GM12878 (cell line): ENCODE data around the gene MYF6. TPM values are rescaled to one million over a fixed set of nuclear protein-coding genes. Genes with fewer than 3 reads are reported as not detected.

Experiments
- ATAC-seq: fragments of 200-7000 bp; cut with Tn5 transposase; 3 replicates; pipeline ENCODE4 v1.9.1; 2020; ENCODE audit warnings: mild to moderate bottlenecking, moderate library complexity
- BruUV-seq: library from RNA; stranded (reverse); fragments of 400-500 nt; replicated peaks from 2 replicates; lab custom pipeline; 2021; lab: Mats Ljungman, UMichigan
- CTCF ChIA-PET: fragments of 300-600 bp; sonication (Branson Sonifier 250); formaldehyde crosslinking; extraction: SDS; loops from one replicate; lab custom pipeline; 2021; ENCODE audit warnings: inconsistent platforms; lab: Yijun Ruan, JAX
- POLR2A ChIA-PET: fragments of 350-600 bp; formaldehyde crosslinking; extraction: SDS; loops from one replicate; lab custom pipeline; 2021; ENCODE audit warnings: inconsistent platforms; lab: Charles Lee
- RAD21 ChIA-PET: fragments of 300-600 bp; sonication (Branson Sonifier 250); formaldehyde crosslinking; loops from one replicate; lab custom pipeline; 2023; ENCODE audit warnings: antibody characterized with exemption; ENCODE audit not compliant: unreplicated experiment; lab: Charles Lee
- SMC1A ChIA-PET: fragments of 300-600 bp; sonication (Branson Sonifier 250); formaldehyde crosslinking; loops from one replicate; lab custom pipeline; 2023; ENCODE audit not compliant: unreplicated experiment, uncharacterized antibody; lab: Charles Lee
- DNase-seq: peaks from one replicate; pipeline ENCODE4 v3.0.0-alpha.2; 2011; ENCODE audit warnings: low read depth, low spot score
- FAIRE-seq: peaks from 3 replicates; lab custom pipeline; 2011; peaks lifted over from hg19 to GRCh38; lab: Jason Lieb, UNC
- H2AFZ ChIP-seq: 2 replicates; pipeline ENCODE4 v1.6.0; 2011; ENCODE audit warnings: low read depth, low read length, control low read depth; ENCODE audit not compliant: control insufficient read depth
- H3K27ac ChIP-seq: 2 replicates; pipeline ENCODE4 v1.5.1; 2011; ENCODE audit warnings: control low read depth; ENCODE audit not compliant: control insufficient read depth, insufficient read depth
- H3K27me3 ChIP-seq, 2 experiments: replicated peaks in 1 of 2; 2 replicates each; pipeline versions ENCODE4 v1.6.0 to v1.6.1; 2011; ENCODE audit warnings: low read length in 1 of 2; ENCODE audit not compliant: control insufficient read depth in 2 of 2, insufficient read depth in 2 of 2
- H3K36me3 ChIP-seq, 2 experiments: 2 replicates each; pipeline ENCODE4 v1.5.1; 2011; ENCODE audit warnings: low read length in 1 of 2; ENCODE audit not compliant: control insufficient read depth in 2 of 2, insufficient read depth in 2 of 2
- H3K4me1 ChIP-seq: 2 replicates; pipeline ENCODE4 v1.6.1; 2011; ENCODE audit warnings: mild to moderate bottlenecking, low read length, moderate library complexity, mixed read lengths; ENCODE audit not compliant: control insufficient read depth, insufficient read depth
- H3K4me2 ChIP-seq: 2 replicates; pipeline ENCODE4 v1.6.0; 2011; ENCODE audit warnings: control low read depth; ENCODE audit not compliant: control insufficient read depth, insufficient read depth
- H3K4me3 ChIP-seq: fragments of 200-600 bp; sonication (generic); 2 replicates; pipeline ENCODE4 v1.5.1; 2016
- H3K79me2 ChIP-seq: 2 replicates; pipeline ENCODE4 v1.6.0; 2011; ENCODE audit warnings: low read length; ENCODE audit not compliant: control insufficient read depth, insufficient read depth
- H3K9ac ChIP-seq: 2 replicates; pipeline ENCODE4 v1.8.0; 2011; ENCODE audit warnings: low read length, control low read depth, mixed read lengths; ENCODE audit not compliant: control insufficient read depth, insufficient read depth
- H3K9me3 ChIP-seq: replicated peaks from 3 replicates; pipeline ENCODE4 v1.5.1; 2011; ENCODE audit warnings: mild to moderate bottlenecking, low read length; ENCODE audit not compliant: control insufficient read depth, insufficient read depth
- H4K20me1 ChIP-seq: 2 replicates; pipeline ENCODE4 v1.6.0; 2011; ENCODE audit not compliant: control insufficient read depth, insufficient read depth
- MYB ChIP-seq: fragments of 150-350 bp; IDR thresholded peaks from 2 replicates; pipeline ENCODE4 v1.6.1; 2014; ENCODE audit warnings: mild to moderate bottlenecking, low read depth, low read length, borderline replicate concordance
- POU2F2 ChIP-seq: IDR thresholded peaks from 3 replicates; pipeline ENCODE4 v1.6.1; 2011; ENCODE audit warnings: low read depth, mild to moderate bottlenecking, low read length, borderline replicate concordance
- RAD51 ChIP-seq: fragments of 450-650 bp; IDR thresholded peaks from 2 replicates; pipeline ENCODE4 v1.6.1; 2016; ENCODE audit warnings: moderate library complexity, mild to moderate bottlenecking, inconsistent platforms
- SMARCA5 ChIP-seq: fragments of 450-650 bp; IDR thresholded peaks from 2 replicates; pipeline ENCODE4 v1.6.1; 2017; ENCODE audit warnings: mild to moderate bottlenecking
- in situ Hi-C: fragments of 300-500 bp; cut with MboI; formaldehyde crosslinking; loops from 9 replicates; pipeline ENCODE4 v1.14.3; 2018; ENCODE audit warnings: mixed read lengths
- intact Hi-C: fragments of 100-400 bp; cut with micrococcal nuclease; formaldehyde crosslinking; loops from one replicate; pipeline ENCODE4 v1.14.2; 2022; ENCODE audit not compliant: unreplicated experiment
- polyA plus RNA-seq, 11 experiments: library from polyadenylated mRNA; depleted of rRNA in 4 of 11; unstranded in 6 of 11; stranded (reverse) in 5 of 11; fragments of >200 nt; fragmentation: Nextera tagmentation in 4 of 11; fragmentation: Illumina TruSeq in 1 of 11; extraction: Ambion mirVana in 4 of 11; extraction: Trizol in 1 of 11; gene quantifications; 1 replicate in 1 of 11; 2 replicates in 10 of 11; pipeline versions ENCODE4 v1.2.1 to v1.2.3, GENCODE V29; 2011 to 2016; ENCODE audit warnings: inconsistent platforms in 2 of 11, missing spikeins in 2 of 11, low read depth in 1 of 11
- total RNA-seq, 4 experiments: library from RNA; depleted of rRNA in 3 of 4; stranded (reverse); fragments of >200 nt in 3 of 4; fragmentation: Illumina TruSeq in 1 of 4; extraction: Trizol in 1 of 4; gene quantifications; 2 replicates each; pipeline versions ENCODE4 v1.2.1 to v1.2.3, GENCODE V29; 2013 to 2021
- TF ChIP-seq, protein P1 (sequence below): IDR thresholded peaks from 2 replicates; pipeline ENCODE4 v1.6.1; 2012; ENCODE audit warnings: low read depth, low read length, improper control_type of control experiment
- TF ChIP-seq, protein P2 (sequence below): IDR thresholded peaks from 2 replicates; pipeline ENCODE4 v1.6.1; 2011; ENCODE audit warnings: low read depth, mild to moderate bottlenecking, low read length, moderate library complexity, borderline replicate concordance; ENCODE audit errors: extremely low read depth

The MYF6 gene
- total and polyA plus RNA-seq, 10 of the 15 experiments (the other 5 are each of a cell fraction or from before 2014, with no cell fraction given), result not detected

DNA sequence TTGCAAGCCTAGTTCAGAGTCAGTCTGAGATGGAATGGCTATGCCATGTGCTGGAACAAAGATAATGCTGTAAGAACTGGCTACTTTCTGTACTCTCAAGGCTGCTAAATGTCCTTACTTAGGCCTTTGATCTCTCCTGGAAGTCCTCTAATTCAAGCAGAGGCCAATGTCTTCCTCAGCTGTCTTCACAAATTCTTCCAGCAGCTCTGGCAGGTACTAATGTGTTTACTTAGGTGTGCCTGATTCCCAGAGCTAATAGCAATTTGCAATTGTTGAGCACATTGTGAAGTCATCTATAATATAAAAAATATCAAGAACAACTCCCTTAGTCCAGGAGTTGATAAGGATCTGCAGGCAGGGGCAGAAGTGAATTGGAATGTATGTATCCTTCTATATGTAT lies 5.4 kb downstream of the MYF6 start:
- in situ Hi-C loops, result no loop called here
- TF ChIP-seq, protein P1, sequence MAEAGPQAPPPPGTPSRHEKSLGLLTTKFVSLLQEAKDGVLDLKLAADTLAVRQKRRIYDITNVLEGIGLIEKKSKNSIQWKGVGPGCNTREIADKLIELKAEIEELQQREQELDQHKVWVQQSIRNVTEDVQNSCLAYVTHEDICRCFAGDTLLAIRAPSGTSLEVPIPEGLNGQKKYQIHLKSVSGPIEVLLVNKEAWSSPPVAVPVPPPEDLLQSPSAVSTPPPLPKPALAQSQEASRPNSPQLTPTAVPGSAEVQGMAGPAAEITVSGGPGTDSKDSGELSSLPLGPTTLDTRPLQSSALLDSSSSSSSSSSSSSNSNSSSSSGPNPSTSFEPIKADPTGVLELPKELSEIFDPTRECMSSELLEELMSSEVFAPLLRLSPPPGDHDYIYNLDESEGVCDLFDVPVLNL, result no peak
- TF ChIP-seq, protein P2, sequence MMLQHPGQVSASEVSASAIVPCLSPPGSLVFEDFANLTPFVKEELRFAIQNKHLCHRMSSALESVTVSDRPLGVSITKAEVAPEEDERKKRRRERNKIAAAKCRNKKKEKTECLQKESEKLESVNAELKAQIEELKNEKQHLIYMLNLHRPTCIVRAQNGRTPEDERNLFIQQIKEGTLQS, result no peak
- TF ChIP-seq MYB, result no peak
- TF ChIP-seq SMARCA5, result no peak
- no peak for TF ChIP-seq RAD51
- TF ChIP-seq POU2F2, result no peak
- TF ChIP-seq, all 136 proteins: peak for 0
- BruUV-seq, result no TSS peak
- ATAC-seq (no peak), DNase-seq (no peak), FAIRE-seq (no peak)
- H3K27me3 ChIP-seq, result peaks cover 10 to 24% of the 10 kb centered on the region in 2 experiments
- no peaks in the 10 kb centered on the region for H3K9me3 ChIP-seq
- no peaks in the 10 kb centered on the region for H3K4me1 ChIP-seq
- no peak overlapping the region for H3K4me3 ChIP-seq
- CTCF ChIA-PET, result interaction anchor here (1.0 to 1.2 kb wide), 2 partner anchors 10 to 50 kb away, joined by 3 read pairs; no protein-coding TSS in a partner anchor
- H4K20me1 ChIP-seq, result no peaks in the 10 kb centered on the region
- H3K27ac ChIP-seq, result no peak overlapping the region
- no peak overlapping the region for H3K9ac ChIP-seq
- RAD21 ChIA-PET, result no interaction called here
- no peaks in the 10 kb centered on the region for H3K36me3 ChIP-seq
- H3K4me2 ChIP-seq, result no peak overlapping the region
- SMC1A ChIA-PET, result interaction anchor here (0.8 to 1.4 kb wide), 2 partner anchors 9 to 49 kb away, joined by 3 read pairs; no protein-coding TSS in a partner anchor
- POLR2A ChIA-PET, result no interaction called here
- H2AFZ ChIP-seq, result no peak overlapping the region
- intact Hi-C loops, result loop anchor here (5.0 kb wide), 1 partner anchor 241 kb away; no protein-coding TSS in a partner anchor
- no peaks in the 10 kb centered on the region for H3K79me2 ChIP-seq
